Activated T-helper 1 cell treated with Interleukin-2 at 50 U/mL for 16 hours (primary cell): Measurements from ENCODE around the gene POLN.

Experiments
- DNase-seq: peaks from one replicate; pipeline ENCODE4 v3.0.0-alpha.2; 2020; ENCODE audit warnings: low read depth

Gene POLN

DNA sequence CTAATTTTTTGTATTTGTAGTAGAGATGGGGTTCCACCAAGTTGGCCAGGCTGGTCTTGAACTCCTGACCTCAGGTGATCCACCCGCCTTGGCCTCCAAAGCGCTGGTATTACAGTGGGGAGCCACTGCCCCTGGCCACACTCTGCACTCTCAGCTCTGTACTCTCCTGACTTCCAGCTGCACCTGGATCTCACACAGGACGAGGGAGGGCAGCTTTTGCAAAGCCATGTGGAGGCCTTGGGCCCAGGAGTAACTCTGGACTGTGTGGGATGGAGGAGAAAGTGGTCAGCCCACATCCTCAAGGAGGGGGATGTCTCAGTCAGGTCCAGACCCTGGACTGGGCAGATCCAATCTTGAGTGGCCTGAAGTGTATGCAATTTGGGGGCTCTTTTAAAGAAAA lies 159.8 kb downstream of the POLN start:
- DNase-seq, result no peak

DNA sequence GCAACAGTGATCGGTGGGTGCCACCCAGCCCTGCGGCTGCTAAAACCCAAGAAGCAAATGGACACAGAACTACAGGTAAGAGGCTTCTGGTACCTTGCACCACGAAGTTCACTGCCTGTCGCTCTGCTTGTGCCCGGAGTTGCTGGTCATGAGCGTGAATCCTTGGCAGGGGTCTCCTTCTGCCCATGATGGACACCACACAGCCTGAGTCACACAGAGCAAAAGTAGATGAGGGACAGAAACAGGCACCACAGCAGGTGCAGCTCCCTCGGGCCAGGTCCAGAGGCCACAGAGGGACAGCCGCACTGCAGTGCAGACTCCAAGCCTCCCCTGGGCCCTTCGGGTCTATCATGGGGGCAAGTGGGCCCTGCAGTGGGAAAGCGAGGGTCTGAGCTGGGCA lies 160.4 kb downstream of the POLN start:
- DNase-seq, result no peak

DNA sequence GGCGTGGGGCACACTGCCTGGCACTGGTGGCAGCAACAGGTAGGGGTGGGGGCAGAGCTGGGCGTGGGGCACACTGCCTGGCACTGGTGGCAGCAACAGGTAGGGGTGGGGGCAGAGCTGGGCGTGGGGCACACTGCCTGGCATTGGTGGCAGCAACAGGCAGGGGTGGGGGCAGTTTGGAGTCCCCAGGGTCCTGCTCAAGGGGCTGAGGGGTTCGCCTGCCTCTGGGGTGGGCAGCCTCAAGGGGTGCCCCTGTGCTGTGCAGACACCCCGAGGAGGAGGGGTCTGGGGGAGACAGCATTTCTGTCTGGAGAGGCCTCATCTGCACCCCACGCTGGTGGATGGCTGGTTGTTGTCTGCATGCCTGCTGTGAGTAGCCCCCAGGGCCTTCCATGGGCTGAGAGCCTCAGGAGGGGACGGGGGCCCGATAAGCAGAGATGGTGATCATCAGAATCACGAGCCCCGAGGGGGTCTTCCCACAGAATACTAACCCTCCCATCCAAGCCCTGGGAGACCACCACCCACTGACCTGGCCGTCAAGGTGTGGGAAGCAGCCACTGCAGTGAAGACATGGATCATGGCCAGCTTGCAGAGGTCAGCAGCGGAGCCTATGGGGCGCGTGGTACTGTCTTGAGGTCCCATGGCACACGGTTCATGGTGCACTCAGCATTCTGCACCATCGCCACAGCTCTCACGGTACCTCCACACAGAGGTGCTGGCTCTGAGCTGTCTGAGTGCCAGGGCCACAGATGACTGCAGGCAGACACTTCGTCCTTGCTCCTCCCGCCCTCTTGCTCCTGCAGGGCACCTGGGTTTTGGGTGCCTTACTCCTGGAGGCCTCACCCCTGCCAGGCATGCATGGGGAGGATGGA lies 161.3 kb downstream of the POLN start:
- DNase-seq, result no peak

- DNase-seq, result no peak
These were observed 162.0 kb downstream of the POLN start for GRCh38 chr4:2079926-2080325.

- DNase-seq, result no peak
These were observed 162.9 kb downstream of the POLN start for GRCh38 chr4:2079006-2079405.

GRCh38 chr4:2078584-2078983 lies 163.3 kb downstream of the POLN start:
- DNase-seq, result no peak

DNA sequence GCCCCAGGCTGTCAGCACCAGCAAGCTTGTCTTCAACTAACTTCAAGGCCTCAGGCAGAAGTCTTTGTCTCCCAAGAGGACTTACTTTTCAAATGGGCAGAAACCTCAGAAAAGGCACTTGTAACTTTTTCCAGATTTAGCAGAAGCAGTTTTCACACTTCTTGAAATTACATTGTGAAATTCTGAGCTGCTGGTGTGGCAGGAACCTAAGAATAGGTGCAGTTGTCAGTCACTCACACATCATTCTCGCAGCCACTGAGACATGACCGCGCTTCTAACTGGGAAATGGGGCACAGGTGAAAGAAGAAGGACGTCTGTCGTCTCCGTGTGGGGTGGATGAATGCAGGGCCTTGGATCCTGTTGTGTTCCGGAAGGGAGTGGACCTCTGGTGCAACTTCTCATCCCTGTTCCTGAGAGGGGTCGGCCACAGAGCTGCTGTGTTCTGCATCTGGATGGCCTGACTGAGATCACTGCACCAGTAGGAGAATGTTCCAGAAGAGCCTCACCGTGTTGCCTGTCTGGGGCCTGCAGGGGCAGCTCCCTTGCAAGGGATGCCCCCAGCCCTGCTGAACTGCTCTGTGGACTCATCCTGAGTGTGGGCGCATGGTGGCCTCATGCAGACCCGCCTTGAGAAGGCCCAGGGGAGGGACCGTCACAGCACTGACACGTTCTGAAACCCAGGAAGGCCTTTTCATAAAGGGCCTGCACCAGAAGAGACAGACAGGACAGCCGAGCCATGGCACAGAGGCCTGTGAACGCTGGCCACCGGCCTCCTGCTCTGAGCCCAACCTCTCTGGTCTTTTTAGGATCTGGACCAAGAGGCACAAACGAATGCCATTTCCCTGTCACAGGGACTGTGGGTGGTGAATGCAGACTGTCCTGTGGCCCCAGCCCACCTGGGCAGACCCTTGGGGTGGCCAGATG lies 164.1 kb downstream of the POLN start:
- DNase-seq, result no peak

GRCh38 chr4:2076908-2077536 lies 164.9 kb downstream of the POLN start:
- DNase-seq, result no peak

DNA sequence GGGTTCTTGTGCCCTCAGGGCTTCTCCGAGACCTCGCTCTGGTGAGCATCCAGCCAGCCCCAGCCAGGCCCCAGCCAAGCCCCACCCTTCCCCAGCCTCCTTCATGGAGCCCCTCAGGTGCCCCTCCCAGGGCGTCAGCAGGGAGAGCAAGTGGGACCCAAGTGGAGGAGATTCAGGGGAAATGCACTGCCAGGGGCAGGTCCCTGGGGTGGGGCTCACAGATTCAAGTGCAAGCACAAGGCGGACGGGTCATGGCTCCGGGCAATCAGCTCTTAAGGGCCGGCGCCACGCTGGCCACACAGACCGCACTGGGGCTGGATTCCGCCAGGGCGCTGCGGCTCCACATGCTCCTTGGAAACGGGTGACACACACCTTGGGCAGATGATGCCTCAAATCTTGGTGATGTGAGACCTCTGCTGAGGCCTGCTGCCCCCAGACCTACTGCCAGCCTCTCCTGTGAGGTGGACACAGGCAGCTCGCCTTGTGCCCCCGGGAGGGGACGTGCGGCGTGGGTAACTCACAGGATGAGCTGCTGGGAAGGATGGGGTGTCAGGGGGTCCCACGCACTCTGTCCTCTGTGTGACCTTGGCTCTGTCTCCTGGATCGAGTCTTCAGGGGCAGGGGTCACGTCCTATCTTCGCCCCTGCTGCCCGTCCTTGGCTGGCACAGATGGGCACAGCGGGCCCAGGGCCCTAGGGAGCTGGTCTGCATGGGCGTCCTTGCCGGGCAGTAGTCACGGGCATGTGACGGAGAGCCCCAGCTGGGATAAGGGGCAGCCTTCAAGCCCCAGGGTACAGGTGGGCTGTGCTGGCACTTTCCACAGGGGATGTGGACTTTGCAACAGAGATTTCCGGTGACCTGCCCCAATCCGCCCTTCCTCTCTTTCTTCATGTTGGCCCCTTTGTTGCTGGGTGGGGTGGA lies 165.7 kb downstream of the POLN start:
- no peak for DNase-seq

- DNase-seq, result no peak
These were observed 166.5 kb downstream of the POLN start for GRCh38 chr4:2075171-2075986.

GRCh38 chr4:2074588-2074987 lies 167.3 kb downstream of the POLN start:
- DNase-seq, result no peak

DNA sequence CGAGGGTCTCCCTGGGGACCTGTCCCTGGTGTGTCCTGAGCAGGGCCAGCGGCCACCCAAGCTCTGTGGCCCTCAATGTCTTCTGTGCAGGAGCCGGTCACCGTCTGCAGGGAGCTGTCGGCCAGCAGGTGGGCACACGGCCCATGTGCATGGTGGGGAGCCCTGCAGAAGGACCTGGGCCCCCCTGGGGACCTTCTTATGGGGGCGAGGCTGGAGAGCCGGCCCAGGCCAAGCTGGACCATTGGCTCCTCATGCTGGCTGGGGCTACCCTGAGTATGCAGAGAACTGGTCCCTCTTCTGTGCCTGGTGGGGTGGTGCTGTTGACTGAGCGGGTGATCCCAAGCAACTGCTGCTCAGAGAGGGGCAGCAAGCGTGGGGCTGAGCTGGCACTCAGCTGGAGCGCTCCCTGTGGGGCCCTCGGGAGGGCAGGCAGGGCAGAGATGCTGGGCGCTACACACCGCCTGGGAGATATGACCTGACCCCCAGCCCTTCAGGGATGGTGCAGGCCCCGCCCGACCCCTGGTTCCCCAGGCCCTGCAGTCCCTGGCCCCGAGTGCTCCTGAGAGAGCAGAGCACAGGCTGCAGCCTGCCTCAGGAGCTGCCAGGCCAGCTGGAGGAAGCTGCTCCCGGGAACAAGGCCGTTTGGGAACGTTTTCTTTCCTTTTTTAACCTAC lies 168.0 kb downstream of the POLN start:
- DNase-seq, result no peak

DNA sequence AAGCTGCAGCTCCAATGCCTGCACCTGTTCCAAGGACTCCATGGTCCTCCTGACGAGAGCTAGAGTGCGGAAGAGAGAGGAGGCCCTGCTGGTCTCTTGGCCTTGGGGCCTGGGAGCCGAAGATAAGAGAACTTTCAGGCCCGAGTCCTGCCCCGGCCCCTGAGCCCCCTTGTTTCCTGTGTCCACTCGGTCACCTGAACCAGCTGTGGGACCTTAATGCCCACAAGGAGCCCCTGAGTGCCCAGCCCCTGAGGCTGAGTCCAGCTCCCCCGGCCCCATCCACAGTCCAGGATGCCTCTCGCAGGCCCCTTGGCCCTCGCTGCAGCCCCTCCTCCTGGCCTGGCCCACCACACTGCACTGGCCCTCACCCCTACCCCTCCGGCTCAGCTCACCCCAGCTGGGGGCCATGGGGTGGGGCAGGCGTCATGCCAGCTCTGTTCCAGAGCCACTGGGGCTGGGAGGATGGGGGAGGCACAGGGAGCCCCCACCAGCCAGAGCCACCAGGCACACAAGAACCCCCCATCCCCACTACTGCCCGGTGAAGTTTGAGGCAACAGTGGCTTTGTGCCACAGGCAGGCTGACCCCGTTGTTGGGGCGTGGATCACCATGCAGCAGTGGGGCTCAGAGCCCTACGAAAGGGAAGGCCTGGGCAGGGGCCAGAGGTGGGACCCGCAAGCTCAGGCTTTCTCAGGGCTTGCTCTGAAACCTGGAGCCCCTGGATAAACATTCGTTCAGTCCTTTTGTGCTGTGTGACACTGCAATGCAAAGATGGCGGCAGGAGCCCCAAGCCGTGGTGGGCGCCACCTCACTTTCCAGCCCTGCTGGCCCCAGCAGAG lies 168.7 kb downstream of the POLN start:
- no peak for DNase-seq

DNA sequence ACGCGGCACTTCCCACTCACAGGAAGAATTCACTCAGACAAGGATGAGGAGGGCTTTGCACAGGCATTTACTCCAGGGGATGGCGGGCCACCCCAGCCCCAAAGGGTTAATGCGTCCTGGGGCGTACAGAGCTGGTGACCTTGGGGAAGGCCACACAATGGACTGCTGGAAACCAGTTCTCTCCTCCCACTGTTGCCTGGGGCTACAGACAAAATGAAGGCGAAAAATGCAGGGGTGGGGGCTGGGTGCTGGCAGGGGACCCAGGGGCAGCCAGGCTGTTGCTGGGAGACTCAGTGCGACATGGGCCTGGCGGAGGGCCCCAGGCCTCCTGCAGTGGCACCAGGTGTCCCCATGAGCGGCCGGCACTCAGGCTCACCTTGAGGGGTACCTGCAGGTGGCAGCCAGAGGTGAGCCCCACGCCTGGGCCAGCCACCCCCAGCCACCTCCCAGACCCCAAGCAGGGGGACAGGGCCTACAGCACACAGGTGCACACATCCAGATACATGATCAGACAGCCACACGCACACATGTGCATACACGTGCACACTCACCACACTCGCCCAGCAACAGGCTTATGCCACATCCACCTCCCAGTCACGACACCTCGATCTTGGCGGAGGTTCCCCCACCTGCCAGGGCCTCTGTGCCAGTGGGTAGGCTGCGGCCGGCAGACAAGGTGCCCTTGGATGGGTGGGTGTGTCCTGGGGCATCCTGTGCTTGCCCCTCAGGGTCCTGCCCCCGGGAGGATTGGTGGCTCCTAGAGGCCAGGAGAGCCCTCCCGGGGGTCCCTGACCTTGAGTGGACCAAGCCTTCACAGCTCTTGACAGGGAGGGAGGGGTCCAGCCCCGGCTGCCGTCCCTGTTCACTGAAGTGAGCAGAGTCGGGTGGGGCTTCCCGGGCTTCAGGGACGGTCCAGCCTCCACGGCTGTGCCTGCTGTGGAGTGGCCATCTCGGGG lies 169.7 kb downstream of the POLN start:
- DNase-seq, result no peak

DNA sequence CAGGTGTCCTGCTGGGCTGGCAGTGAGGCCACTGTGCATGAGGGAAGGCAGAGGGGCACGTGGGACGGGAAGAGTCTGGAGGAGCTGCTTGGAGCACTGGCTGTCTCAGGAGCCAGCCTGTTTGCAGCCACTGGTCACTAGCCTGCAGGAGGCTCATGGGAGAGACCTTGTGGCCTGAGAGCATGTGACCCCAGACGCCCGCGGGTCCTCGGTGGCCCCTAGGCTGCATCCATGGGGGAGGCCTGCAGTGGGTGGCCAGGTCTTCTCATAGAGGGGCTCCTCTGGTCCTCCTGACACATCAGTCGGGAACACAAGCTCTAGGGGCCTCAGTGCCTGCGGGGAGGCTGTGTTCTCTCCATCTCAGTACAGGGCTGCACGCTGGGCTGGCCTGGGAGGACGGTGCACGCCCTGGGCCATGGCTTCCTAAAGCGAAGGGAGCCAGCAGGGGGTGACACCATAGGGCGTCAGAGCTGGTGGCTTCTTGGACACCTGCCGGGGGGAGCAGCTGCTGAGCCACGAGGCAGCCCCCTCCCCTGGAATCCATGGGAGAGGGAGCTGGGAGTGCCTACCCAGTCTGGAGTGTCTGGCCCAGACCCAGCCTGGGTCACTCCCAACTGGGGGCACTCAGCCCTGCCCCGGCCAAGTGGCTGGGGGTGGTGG lies 170.5 kb downstream of the POLN start:
- DNase-seq, result no peak

DNA sequence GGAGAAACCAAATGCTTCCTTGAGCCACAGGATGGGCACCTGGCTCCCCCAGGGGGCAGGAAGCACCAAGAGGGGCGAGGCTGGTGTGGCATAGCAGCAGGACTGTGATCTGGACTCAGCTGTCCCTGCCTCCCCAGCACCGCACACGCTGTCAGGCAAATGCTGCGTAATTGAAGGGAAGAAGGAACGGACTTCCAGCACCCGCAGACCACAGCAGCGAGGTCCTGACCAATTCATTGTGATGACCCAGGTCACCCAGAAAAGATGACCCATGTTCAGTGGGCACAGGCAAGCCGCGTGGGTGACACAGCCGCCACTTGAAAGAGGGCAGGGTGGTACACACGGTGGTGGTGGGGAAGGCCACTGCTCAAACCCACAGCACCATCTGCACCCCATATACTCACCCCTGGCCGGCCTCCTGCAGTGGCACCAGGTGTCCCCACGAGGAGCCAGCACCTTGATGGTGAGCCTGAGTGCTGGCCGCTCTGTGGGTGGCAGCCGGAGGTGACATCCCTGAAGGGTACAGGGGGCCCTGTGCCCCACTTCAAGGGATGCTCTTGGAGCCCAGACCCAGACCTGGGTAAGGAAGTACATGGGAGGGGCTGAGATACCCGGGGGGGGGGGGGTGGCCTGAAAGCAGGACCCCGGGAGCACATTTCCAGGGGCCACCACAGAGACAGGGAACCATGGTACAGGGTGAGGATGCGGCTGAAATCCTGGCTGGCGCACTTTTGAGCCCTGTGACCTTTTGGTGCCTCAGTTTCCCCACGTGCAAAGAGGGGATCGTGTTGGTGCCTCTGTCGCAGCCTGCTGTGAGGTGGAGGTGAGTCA lies 171.3 kb downstream of the POLN start:
- no peak for DNase-seq
